IMR-90 (cell line): Measurements from ENCODE around the gene ERMAP. TPM values are rescaled to one million over a fixed set of nuclear protein-coding genes. Genes with fewer than 3 reads are reported as not detected.

Experiments used
- ATAC-seq: fragments of 200-7000 bp; cut with Tn5 transposase; 2 replicates; pipeline ENCODE4 v1.9.1; 2020; ENCODE audit warnings: low read depth, mild to moderate bottlenecking, moderate library complexity
- BruUV-seq: library from RNA; stranded (reverse); fragments of 400-500 nt; replicated peaks from 2 replicates; lab custom pipeline; 2021; lab: Mats Ljungman, UMichigan
- CTCF ChIA-PET: fragments of 300-600 bp; formaldehyde crosslinking; extraction: SDS; loops from one replicate; lab custom pipeline; 2021; ENCODE audit warnings: antibody characterized with exemption; lab: Yijun Ruan, JAX
- POLR2A ChIA-PET: fragments of 300-600 bp; sonication (Branson Sonifier 250); formaldehyde crosslinking; loops from one replicate; lab custom pipeline; 2022; ENCODE audit warnings: antibody characterized with exemption; ENCODE audit not compliant: unreplicated experiment; lab: Charles Lee
- DNase-seq: peaks from one replicate; pipeline ENCODE4 v3.0.0; 2013
- H2AFZ ChIP-seq: replicated peaks from 2 replicates; pipeline ENCODE3; 2013; ENCODE audit warnings: low read length, mild to moderate bottlenecking; ENCODE audit not compliant: poor library complexity
- H2AK5ac ChIP-seq: 2 replicates; pipeline ENCODE4 v1.6.1; 2013; ENCODE audit warnings: low read depth, low read length, inconsistent platforms
- H2AK9ac ChIP-seq: replicated peaks from 2 replicates; pipeline ENCODE3; 2013; ENCODE audit warnings: mild to moderate bottlenecking, low read depth, low read length, moderate library complexity; ENCODE audit not compliant: poor library complexity
- H2BK120ac ChIP-seq: 2 replicates; pipeline ENCODE4 v1.6.1; 2013; ENCODE audit warnings: low read depth, low read length, inconsistent platforms
- H2BK15ac ChIP-seq: 3 replicates; pipeline ENCODE4 v1.6.1; 2013; ENCODE audit warnings: low read depth, low read length, inconsistent platforms
- H2BK20ac ChIP-seq: 2 replicates; pipeline ENCODE4 v1.6.1; 2013; ENCODE audit warnings: low read depth, mild to moderate bottlenecking, inconsistent platforms, low read length, moderate library complexity
- H2BK5ac ChIP-seq: 2 replicates; pipeline ENCODE4 v1.6.1; 2013; ENCODE audit warnings: mild to moderate bottlenecking, low read depth, low read length, inconsistent platforms; ENCODE audit not compliant: poor library complexity, severe bottlenecking
- H3K14ac ChIP-seq: replicated peaks from 2 replicates; pipeline ENCODE4 v1.6.1; 2013; ENCODE audit warnings: low read depth, low read length, inconsistent platforms
- H3K18ac ChIP-seq: 2 replicates; pipeline ENCODE4 v1.6.1; 2013; ENCODE audit warnings: low read depth, low read length, control low read depth
- H3K23ac ChIP-seq: 2 replicates; pipeline ENCODE4 v1.6.1; 2013; ENCODE audit warnings: low read depth, low read length, inconsistent platforms
- H3K27ac ChIP-seq: 2 replicates; pipeline ENCODE4 v1.5.1; 2013; ENCODE audit warnings: mild to moderate bottlenecking, control low read depth, low read length; ENCODE audit not compliant: insufficient read depth
- H3K27me3 ChIP-seq: 2 replicates; pipeline ENCODE4 v1.6.1; 2013; ENCODE audit warnings: low read length; ENCODE audit not compliant: control insufficient read depth, insufficient read depth
- H3K36me3 ChIP-seq: 2 replicates; pipeline ENCODE4 v1.6.1; 2013; ENCODE audit warnings: low read length, mixed read lengths; ENCODE audit not compliant: control insufficient read depth, insufficient read depth
- H3K4ac ChIP-seq: 2 replicates; pipeline ENCODE4 v1.6.1; 2013; ENCODE audit warnings: low read depth, low read length, inconsistent platforms
- H3K4me1 ChIP-seq: 2 replicates; pipeline ENCODE4 v1.6.1; 2013; ENCODE audit warnings: low read length, mixed read lengths; ENCODE audit not compliant: control insufficient read depth, insufficient read depth
- H3K4me2 ChIP-seq: 2 replicates; pipeline ENCODE4 v1.6.1; 2013; ENCODE audit warnings: low read depth, mild to moderate bottlenecking, control low read depth, low read length, moderate library complexity
- H3K4me3 ChIP-seq: 2 replicates; pipeline ENCODE4 v1.5.1; 2013; ENCODE audit warnings: low read depth, mild to moderate bottlenecking, control low read depth, low read length, moderate library complexity; ENCODE audit not compliant: insufficient read depth
- H3K56ac ChIP-seq: 2 replicates; pipeline ENCODE4 v1.6.1; 2013; ENCODE audit warnings: low read length, inconsistent platforms; ENCODE audit not compliant: insufficient read depth; ENCODE audit errors: extremely low read depth
- H3K79me1 ChIP-seq, 2 experiments: 2 replicates each; pipeline ENCODE4 v1.6.1; 2013; ENCODE audit warnings: low read length in 2 of 2, inconsistent platforms in 1 of 2, low read depth in 1 of 2
- H3K9ac ChIP-seq: 2 replicates; pipeline ENCODE4 v1.6.1; 2013; ENCODE audit warnings: low read depth, low read length, control low read depth
- H3K9me1 ChIP-seq: 2 replicates; pipeline ENCODE4 v1.6.1; 2013; ENCODE audit warnings: low read length, inconsistent platforms; ENCODE audit not compliant: insufficient read depth
- H3K9me3 ChIP-seq: 2 replicates; pipeline ENCODE4 v1.6.1; 2013; ENCODE audit warnings: low read length; ENCODE audit not compliant: control insufficient read depth, insufficient read depth
- H4K20me1 ChIP-seq: 2 replicates; pipeline ENCODE4 v1.6.1; 2013; ENCODE audit warnings: low read length, inconsistent platforms; ENCODE audit not compliant: insufficient read depth
- H4K5ac ChIP-seq: 2 replicates; pipeline ENCODE4 v1.6.1; 2013; ENCODE audit warnings: mild to moderate bottlenecking, low read depth, low read length, control low read depth
- H4K8ac ChIP-seq, 2 experiments: 2 replicates each; pipeline ENCODE4 v1.6.1; 2013; ENCODE audit warnings: low read depth in 2 of 2, low read length in 2 of 2, control low read depth in 1 of 2, inconsistent platforms in 1 of 2
- H4K91ac ChIP-seq: 2 replicates; pipeline ENCODE4 v1.6.1; 2013; ENCODE audit warnings: low read depth, low read length, inconsistent platforms; ENCODE audit not compliant: insufficient read depth
- BHLHE40 ChIP-seq: fragments of 150-350 bp; IDR thresholded peaks from 2 replicates; pipeline ENCODE4 v1.6.1; 2016; ENCODE audit warnings: mild to moderate bottlenecking, low read depth, low read length
- FOS ChIP-seq: fragments of 150-350 bp; IDR thresholded peaks from 2 replicates; pipeline ENCODE4 v1.6.1; 2016; ENCODE audit warnings: low read depth, low read length
- MAZ ChIP-seq: IDR thresholded peaks from 2 replicates; pipeline ENCODE4 v1.6.1; 2012; ENCODE audit warnings: low read depth, mild to moderate bottlenecking, low read length, improper control_type of control experiment, moderate library complexity, borderline replicate concordance
- MXI1 ChIP-seq: IDR thresholded peaks from 2 replicates; pipeline ENCODE4 v1.6.1; 2012; ENCODE audit warnings: low read depth, mild to moderate bottlenecking, low read length, moderate library complexity, borderline replicate concordance
- NFE2L2 ChIP-seq: fragments of 150-350 bp; IDR thresholded peaks from 2 replicates; pipeline ENCODE4 v1.6.1; 2016; ENCODE audit warnings: low read depth, mild to moderate bottlenecking, low read length
- POLR2A ChIP-seq: IDR thresholded peaks from 2 replicates; pipeline ENCODE4 v1.6.1; 2012; ENCODE audit warnings: mild to moderate bottlenecking, low read depth, low read length
- RAD21 ChIP-seq: IDR thresholded peaks from 2 replicates; pipeline ENCODE4 v1.6.1; 2012; ENCODE audit warnings: low read length, improper control_type of control experiment
- SMC3 ChIP-seq: fragments of 150-350 bp; IDR thresholded peaks from 2 replicates; pipeline ENCODE4 v1.6.1; 2016; ENCODE audit warnings: low read depth, mild to moderate bottlenecking, antibody characterized with exemption, low read length, moderate library complexity
- WGBS, 2 experiments: methylation state at CpG; one replicate each; pipeline versions ENCODE4 v1.1.5 to v1.1.7; 2013; ENCODE audit warnings: missing lambda C conversion rate in 2 of 2; ENCODE audit not compliant: insufficient read length in 1 of 2; ENCODE audit errors: extremely low coverage in 2 of 2; 5-methylcytosine and 5-hydroxymethylcytosine counted together
- dilution Hi-C: fragments of 300-500 bp; cut with HindIII; formaldehyde crosslinking; loops from one replicate; pipeline ENCODE4 v1.14.3; 2018; ENCODE audit warnings: low sequenced_read_pairs; ENCODE audit not compliant: unreplicated experiment
- in situ Hi-C: fragments of 300-500 bp; cut with MboI; formaldehyde crosslinking; loops from 3 replicates; pipeline ENCODE4 v1.14.3; 2019; ENCODE audit warnings: low sequenced_read_pairs, inconsistent platforms, mixed read lengths
- intact Hi-C: fragments of 100-400 bp; cut with micrococcal nuclease; formaldehyde crosslinking; loops from 2 replicates; pipeline ENCODE4 v1.10.0; 2022
- polyA plus RNA-seq, 3 experiments: library from polyadenylated mRNA; depleted of rRNA; stranded (reverse); fragments of >200 nt; gene quantifications; 2 replicates each; pipeline ENCODE4 v1.2.3, GENCODE V29; 2012; ENCODE audit warnings: low replicate concordance in 1 of 3
- total RNA-seq: library from RNA; depleted of rRNA; stranded (reverse); fragments of >200 nt; gene quantifications from 2 replicates; pipeline ENCODE4 v1.2.3, GENCODE V29; 2012
- TF ChIP-seq, protein P1 (sequence below): conservative IDR thresholded peaks from 2 replicates; pipeline ENCODE4 v1.5.1; 2012; ENCODE audit warnings: mild to moderate bottlenecking, low read depth, low read length, improper control_type of control experiment

The ERMAP gene
- total and polyA plus RNA-seq, 2 of the 4 experiments (the other 2 are of a cell fraction): 5.0 to 7.2 TPM

DNA sequence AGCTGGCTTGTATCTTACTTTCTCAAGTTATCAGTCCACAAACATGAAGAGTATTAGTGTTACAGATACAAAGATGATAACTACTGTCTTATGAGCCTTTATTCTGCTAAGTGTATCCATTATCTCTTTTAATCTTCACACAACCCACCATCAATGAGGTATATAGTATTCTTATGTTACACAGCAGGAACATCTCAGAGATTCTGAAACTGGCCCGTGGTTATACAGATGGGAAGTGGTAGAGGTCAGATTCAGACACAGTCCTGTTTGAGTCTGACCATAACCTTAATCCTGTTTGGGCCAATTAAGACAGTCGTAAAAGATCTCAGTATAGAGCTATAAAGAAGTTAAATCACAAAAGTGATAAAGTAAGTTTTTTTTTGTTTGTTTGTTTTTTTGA, 37.2 kb upstream of the ERMAP start:
- intact Hi-C loops: loop anchor here (2.0 kb wide), 1 partner anchor 129 kb away; no protein-coding TSS in a partner anchor
- Histone ChIP-seq H2BK120ac (no peak overlapping the region), H3K27me3 (no peaks in the 10 kb centered on the region), H3K9ac (no peak overlapping the region), H3K9me3 (no peaks in the 10 kb centered on the region), H2BK20ac (no peak overlapping the region), H4K20me1 (no peaks in the 10 kb centered on the region), H3K27ac (no peak overlapping the region), H2BK15ac (no peak overlapping the region), H3K23ac (no peak overlapping the region), H2BK5ac (no peak overlapping the region), H3K56ac (no peak overlapping the region), H4K5ac (no peak overlapping the region), H3K9me1 (peaks cover 3% of the 10 kb centered on the region; the same call in 1 of the 2 replicates), H3K4me3 (no peak overlapping the region), H3K4me1 (no peaks in the 10 kb centered on the region), H3K4me2 (no peak overlapping the region), H4K91ac (no peak overlapping the region), H3K18ac (no peak overlapping the region), H4K8ac (no peak overlapping the region), H3K14ac (no peak overlapping the region), H3K4ac (no peak overlapping the region), H3K79me1 (peaks cover 5 to 11% of the 10 kb centered on the region in 2 experiments; a peak in 2 of 4 replicates), H2AK9ac (no peak overlapping the region), H2AFZ (no peak overlapping the region), H3K36me3 (peaks cover 19% of the 10 kb centered on the region), H2AK5ac (no peak overlapping the region)
- WGBS, 2 experiments: 100% methylated on average over 1 of the region's 2 CpGs; no CpG with 5 or more reads in 1 of the 2 experiments
- POLR2A ChIA-PET: no interaction called here
- in situ Hi-C loops: loop anchor here (5.0 to 10.0 kb wide), 2 partner anchors 135 to 293 kb away; no protein-coding TSS in a partner anchor
- CTCF ChIA-PET: interaction anchor here (1.0 to 3.2 kb wide), 2 partner anchors 294 kb away, joined by 5 to 13 read pairs; no protein-coding TSS in a partner anchor
- DNase-seq (no peak), ATAC-seq (no peak)
- BruUV-seq: no TSS peak
- TF ChIP-seq SMC3 (no peak), POLR2A (no peak), RAD21 (no peak), BHLHE40 (no peak), NFE2L2 (no peak), MAZ (no peak), FOS (no peak), MXI1 (no peak)
- TF ChIP-seq, protein P1, sequence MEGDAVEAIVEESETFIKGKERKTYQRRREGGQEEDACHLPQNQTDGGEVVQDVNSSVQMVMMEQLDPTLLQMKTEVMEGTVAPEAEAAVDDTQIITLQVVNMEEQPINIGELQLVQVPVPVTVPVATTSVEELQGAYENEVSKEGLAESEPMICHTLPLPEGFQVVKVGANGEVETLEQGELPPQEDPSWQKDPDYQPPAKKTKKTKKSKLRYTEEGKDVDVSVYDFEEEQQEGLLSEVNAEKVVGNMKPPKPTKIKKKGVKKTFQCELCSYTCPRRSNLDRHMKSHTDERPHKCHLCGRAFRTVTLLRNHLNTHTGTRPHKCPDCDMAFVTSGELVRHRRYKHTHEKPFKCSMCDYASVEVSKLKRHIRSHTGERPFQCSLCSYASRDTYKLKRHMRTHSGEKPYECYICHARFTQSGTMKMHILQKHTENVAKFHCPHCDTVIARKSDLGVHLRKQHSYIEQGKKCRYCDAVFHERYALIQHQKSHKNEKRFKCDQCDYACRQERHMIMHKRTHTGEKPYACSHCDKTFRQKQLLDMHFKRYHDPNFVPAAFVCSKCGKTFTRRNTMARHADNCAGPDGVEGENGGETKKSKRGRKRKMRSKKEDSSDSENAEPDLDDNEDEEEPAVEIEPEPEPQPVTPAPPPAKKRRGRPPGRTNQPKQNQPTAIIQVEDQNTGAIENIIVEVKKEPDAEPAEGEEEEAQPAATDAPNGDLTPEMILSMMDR: no peak
- dilution Hi-C loops: no loop called here
